ENCODE data around the gene GATAD2B.
"Not testable (repeated sequence)": the region's sequence is repeated elsewhere in the genome, so short reads cannot be mapped to it uniquely, and the experiment has no call there.

GATAD2B gene

DNA sequence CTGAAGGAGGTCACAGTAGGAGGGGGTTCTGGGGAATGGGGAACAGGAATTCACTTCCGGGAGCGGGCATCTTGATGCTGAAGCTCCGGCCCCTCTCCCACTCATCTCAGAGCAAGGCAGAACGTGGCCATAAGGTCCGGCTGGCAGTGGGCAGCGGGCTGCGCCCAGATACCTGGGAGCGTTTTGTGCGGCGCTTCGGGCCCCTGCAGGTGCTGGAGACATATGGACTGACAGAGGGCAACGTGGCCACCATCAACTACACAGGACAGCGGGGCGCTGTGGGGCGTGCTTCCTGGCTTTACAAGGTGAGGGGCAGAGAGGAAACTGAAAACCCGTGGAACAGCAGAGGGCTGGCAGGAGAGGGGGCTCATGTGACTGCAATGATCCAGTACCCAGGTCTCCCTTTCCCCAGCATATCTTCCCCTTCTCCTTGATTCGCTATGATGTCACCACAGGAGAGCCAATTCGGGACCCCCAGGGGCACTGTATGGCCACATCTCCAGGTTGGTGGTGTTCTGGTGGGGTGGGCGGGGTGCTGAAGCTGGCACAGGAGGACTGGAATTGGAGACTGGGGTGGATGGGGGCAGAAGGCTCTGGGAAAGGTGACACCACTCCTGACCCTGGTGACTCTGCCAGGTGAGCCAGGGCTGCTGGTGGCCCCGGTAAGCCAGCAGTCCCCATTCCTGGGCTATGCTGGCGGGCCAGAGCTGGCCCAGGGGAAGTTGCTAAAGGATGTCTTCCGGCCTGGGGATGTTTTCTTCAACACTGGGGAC, 144.5 kb downstream of the GATAD2B start:
- no peak for DNase-seq (ENCODE audit: low read depth in 2 of 2)

DNA sequence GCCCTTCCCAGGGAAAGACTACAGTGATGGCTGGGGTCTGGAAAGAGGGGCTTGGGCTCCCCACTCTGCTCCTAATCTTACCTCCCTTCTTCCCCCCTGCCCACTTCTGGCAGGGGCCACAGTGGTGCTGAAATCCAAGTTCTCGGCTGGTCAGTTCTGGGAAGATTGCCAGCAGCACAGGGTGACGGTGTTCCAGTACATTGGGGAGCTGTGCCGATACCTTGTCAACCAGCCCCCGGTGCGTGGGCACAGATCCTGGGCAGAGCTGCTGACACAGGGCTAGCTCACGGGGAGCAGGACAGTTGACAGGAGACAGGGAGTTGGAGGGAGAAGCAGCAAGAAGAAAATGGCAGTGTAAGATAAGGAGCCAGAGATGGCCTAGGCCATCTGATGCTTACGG, 145.1 kb downstream of the GATAD2B start:
- no peak for DNase-seq (ENCODE audit: low read depth in 2 of 2)

DNA sequence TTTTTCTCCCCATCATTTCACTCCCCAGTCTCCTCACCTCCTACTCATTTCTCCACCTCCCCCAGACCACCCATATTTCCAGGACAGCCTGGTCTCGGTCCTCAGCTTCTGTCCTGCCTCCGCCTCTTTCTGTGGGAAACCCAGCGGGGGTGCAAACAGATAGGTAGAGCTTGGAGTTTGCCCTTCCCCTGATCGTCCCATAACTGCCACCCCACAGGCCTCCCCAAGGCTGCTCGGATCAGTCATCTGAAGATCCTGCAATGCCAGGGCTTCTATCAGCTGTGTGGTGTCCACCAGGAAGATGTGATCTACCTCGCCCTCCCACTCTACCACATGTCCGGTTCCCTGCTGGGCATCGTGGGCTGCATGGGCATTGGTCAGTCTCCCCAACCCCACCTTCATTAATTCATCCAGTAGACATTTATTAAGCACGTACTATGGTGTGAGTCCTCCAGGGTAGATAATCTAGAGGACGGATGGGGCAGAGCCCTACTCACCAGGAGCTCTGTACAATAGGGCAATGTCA, 145.9 kb downstream of the GATAD2B start:
- DNase-seq (ENCODE audit: low read depth in 2 of 2), result no peak

DNA sequence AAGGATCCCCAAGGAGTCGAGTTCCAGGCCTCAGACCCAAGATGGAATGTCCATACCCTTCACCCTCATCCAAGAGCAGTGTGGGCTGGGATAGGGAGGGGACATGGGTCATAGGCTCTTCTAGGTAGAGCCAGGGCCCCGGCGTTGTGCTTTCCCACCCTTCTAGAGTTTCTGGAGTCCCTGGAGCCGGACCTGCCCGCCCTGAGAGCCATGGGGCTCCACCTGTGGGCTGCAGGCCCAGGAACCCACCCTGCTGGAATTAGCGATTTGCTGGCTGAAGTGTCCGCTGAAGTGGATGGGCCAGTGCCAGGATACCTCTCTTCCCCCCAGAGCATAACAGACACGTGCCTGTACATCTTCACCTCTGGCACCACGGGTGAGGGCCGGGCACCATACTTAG, 146.4 kb downstream of the GATAD2B start:
- DNase-seq (ENCODE audit: low read depth in 2 of 2), result no peak

DNA sequence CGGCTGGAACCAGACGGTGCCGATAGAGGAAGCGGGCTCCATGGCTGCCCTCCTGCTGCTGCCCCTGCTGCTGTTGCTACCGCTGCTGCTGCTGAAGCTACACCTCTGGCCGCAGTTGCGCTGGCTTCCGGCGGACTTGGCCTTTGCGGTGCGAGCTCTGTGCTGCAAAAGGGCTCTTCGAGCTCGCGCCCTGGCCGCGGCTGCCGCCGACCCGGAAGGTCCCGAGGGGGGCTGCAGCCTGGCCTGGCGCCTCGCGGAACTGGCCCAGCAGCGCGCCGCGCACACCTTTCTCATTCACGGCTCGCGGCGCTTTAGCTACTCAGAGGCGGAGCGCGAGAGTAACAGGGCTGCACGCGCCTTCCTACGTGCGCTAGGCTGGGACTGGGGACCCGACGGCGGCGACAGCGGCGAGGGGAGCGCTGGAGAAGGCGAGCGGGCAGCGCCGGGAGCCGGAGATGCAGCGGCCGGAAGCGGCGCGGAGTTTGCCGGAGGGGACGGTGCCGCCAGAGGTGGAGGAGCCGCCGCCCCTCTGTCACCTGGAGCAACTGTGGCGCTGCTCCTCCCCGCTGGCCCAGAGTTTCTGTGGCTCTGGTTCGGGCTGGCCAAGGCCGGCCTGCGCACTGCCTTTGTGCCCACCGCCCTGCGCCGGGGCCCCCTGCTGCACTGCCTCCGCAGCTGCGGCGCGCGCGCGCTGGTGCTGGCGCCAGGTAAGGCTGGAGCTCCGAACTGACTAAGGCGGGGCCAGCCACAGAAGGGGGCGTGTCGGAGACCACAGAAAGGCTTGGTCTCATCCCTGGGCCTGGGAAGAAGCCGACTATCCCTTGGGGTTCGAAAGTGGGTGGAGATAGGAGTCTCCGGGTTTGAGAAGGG, 147.1 kb downstream of the GATAD2B start:
- no peak for DNase-seq (ENCODE audit: low read depth in 2 of 2)

DNA sequence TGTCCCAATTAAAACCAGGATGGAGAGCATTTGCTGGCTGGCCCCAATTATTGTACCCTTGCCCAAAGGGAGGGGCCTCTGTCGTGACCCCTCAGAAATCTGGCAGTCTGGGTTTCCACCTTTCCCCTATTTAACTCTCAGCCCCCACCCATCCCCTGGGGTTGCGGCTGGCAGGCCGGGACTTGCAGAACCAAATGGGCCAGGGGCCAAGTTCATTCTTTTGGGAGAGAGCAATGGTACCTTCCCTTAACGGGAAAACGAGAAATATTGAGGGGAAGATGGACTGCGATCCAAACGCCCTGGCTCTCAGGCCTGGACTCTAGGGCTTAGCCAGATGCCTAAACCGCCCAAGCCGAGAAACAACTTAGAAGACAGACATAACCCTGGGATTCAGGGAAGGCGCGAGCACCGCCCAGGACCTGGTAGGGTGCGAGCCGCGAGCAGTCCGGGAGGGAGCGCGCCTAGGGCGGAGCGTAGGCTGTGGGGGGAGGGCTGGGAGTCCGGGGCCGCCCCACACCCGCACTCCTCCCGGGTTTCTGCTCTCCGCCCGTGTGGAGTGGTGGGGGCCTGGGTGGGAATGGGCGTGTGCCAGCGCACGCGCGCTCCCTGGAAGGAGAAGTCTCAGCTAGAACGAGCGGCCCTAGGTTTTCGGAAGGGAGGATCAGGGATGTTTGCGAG, 147.9 kb downstream of the GATAD2B start, which contains the start of gene SLC27A3:
TSS of gene SLC27A3 (plus strand) at position 628 of the 678 bp plus-strand sequence. CDS start 91 bp downstream, outside the sequence.
- DNase-seq (ENCODE audit: low read depth in 2 of 2), result peak in 1 of 2 experiments; percentile 17

DNA sequence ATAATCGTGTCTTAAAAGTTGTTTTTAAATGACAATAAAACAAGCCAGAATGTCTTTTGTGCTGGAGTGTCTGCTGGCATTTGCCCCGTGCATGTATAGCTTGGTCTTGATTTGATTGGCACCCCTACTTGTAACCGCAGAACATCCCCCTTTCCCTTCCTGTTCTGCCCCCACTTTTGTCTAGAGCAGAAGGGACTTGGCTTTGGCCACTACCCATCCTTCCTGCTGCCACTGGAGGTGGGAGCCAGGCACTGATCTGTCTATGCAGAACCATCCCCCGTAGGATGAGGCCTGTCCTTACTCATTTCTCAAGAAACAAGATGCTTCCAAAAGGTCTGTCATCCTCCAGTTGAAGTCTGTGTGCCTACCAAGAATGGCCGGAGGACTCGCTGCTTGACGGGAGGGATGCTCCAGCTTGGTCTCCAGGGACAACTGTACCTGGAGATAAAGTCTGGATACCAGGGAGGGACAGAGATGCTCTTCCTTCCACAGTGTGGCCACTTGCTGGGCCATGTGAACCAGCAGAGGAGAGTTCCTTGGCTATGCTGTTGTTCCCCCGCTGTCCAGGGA, 148.7 kb downstream of the GATAD2B start:
- DNase-seq (ENCODE audit: low read depth in 2 of 2), result no peak

DNA sequence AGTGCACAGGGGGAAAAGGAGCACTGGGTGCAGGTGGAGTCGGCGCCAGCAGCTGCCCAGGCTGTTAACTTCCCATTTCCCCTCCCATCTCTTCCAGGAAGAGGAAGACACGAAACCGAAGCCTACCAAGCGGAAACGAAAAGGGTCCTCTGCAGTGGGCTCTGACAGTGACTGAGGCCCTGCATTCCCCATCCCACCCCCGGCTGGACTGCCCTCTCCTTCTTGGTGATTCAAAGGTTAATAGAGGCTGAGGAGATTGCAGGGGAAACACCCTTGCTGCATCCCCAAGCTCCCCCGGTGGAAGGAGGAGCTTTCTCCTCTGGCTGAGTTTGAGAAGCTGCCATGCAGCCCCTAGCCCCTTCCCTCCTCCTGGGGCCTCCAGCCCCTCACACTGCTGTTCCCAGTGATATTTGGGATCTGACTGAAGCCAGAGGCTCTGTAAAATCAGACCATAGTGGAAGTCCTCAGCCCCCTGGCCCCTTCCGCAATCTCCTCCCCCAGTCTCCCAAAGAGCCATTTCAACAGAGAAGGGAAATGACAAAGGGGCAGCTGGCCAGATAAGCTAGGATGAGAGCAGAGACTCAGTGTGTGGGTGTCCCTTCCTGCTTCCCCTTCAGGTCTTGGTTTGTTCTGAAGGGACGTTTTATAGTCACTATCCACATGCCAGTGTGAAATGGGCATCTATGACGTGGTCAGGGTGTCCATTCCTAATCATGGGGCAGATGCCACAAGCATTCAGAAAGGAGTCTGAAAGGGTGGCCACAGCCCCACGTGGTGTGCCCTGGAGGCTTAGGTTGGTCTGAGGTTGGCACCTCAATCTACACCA, 149.5 kb downstream of the GATAD2B start:
- DNase-seq (ENCODE audit: low read depth in 2 of 2), result no peak

DNA sequence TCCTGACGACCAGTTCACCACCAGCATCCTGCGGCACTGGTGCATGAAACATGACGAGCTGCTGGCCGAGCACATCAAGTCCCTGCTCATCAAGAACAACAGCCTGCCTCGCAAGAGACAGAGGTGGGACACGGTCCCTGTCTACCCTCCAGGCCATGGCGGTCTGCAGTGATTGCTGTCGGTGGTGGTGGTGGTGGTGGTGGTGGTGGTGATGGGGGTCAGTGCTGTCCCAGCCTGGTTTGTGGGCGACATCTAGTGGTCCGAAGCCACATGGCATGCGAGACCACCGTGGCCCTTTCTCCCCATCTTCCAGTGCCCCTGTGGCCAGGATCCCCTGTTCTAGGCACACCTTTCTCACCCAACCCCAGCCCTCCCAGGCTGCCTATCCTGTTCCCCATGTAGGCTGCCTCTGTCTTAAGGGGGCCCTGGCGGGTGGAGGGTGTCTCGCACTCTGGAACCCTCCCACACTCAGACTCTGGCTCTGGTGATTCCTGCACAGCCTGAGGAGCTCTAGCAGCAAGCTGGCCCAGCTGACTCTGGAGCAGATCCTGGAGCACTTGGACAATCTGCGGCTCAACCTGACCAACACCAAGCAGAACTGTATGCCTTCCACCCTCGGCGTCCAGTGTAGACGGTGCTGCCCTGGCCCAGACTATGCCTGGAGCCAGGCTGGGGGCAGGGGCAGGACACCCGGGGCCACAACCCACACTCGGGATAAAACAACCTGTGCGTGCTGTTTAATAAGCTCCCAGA, 150.8 kb downstream of the GATAD2B start:
- DNase-seq (ENCODE audit: low read depth in 2 of 2), result no peak

DNA sequence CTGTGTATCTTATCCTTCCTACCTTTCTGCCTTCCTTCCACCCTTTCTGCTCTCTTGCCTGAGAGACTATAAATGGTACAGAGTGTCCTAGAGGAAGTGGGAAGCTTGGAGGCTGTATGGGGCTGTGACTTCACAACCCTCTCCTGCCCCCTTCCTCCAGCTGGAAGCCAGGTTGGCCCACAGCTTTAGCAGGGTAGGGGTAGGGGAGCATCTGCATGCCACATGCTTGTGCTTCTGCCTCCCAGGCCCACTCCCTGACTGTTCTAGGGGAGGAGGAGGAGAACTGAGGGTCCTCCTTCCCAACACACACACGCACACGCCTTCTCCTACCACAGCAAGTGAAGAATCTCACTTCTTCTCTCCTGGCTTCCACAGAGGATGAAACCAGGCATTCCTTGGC, 151.5 kb downstream of the GATAD2B start:
- no peak for DNase-seq (ENCODE audit: low read depth in 2 of 2)

DNA sequence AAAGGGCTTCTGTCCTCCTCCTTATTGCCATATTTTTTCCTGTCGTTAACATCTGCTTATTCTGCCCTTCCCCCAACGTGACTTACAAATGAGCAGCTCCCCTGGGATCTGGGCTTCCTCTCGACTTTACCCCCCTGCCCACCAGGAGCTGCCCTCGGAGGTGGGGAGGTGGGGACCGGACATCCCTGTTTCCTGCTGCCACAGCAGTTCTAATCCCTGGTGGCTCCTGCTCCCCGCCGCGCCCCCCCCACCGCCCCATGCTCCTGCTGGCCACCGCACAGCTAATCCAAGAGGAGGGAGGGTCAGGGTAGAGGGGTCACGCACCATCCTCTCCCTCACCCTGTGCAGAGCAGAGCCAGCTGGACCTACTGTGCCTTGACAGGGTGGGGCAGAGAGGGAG, 152.0 kb downstream of the GATAD2B start:
- no peak for DNase-seq (ENCODE audit: low read depth in 2 of 2)

DNA sequence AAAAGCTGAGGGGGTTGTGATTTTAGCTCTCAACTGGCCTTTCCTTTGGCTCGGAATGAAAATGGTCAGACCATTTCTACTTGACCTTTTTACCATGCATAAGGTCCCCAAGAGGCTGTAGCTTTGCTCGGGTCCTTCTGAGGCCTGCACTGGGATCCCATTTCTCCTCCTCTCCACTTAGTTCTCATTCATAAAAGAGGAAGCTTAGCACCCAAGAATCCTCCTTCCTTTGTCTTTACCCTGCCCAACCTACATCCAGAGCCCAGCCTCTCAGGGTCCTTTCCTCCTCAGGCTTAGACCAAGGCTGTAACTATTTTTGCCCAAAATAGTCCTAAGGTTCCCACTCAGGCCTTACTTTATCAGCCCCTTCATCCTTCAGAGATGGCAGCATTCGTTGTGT, 153.6 kb downstream of the GATAD2B start:
- no peak for DNase-seq (ENCODE audit: low read depth in 2 of 2)

DNA sequence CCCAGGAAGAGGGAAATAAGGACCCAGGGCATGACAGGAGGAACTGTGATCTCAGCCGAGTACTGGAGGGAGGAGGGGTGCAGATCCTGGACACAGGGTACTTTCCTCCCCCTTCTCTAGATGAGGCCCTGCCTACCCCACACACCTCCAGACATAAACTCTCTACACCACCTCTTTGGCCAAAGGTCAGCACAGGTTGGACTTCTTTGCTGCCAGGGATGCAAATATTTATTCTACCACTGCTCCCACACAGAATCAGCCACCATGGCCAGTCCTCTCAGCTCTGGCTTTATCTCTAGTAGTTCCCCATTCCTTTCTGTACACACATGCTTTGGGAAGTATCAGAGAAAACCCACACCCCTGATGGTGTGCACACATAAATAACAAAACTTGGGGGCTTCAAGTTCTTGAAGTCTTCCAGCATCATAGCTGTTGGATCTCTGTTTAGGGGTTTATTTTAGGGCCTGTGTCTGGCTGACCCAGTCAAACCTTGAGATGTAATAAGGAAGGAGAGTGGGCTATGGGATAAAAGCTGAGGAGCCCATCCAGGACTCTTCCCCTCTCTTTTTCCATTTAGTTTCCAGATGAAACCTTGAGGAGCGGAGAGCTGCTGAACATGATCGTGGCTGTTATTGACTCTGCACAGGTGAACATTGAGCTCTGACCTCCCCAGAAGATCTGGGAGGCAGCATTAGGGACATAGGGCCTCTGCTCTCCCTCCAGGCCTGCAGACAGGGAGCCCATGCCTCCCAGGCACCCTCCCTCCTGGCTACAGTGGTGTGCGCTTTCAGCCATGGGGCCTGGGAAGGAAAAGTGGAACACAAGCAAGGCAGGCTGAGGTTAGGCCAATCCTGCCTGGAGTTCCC, 154.2 kb downstream of the GATAD2B start:
- no peak for DNase-seq (ENCODE audit: low read depth in 2 of 2)

DNA sequence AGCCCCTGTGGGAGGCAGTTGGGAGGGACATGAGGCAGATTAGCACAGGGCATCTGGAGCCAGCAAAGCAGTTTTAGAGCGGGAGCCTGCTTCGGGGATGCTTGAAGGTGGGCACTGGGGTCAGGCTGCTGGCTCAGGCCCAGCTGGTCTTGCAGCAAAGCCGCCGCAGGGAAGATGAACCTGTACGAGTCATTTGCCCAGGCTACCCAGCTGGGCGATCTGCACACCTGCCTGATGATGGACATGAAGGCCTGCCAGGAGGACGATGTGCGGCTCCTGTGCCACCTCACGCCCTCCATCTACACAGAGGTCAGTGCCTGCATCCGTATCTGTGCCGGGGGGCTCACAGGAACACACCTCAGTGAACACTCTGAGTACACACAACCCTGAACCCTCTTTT, 155.3 kb downstream of the GATAD2B start:
- no peak for DNase-seq (ENCODE audit: low read depth in 2 of 2)

DNA sequence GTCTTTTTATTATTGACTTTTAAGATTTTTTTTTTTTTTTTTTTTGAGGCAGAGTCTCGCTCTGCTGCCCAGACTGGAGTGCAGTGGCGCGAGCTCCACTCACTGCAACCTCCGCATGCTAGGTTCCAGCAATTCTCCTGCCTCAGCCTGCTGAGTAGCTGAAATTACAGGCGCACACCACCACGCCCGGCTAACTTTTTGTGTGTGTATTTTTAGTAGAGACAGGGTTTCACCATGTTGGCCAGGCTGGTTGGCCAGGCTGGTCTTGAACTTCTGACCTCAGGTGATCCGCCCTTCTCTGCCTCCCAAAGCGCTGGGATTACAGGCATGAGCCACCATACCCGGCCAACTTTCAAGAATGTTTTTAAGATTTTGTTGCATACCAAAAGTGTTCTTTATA, 156.1 kb downstream of the GATAD2B start:
- not testable (repeated sequence) for DNase-seq (ENCODE audit: low read depth in 2 of 2)

DNA sequence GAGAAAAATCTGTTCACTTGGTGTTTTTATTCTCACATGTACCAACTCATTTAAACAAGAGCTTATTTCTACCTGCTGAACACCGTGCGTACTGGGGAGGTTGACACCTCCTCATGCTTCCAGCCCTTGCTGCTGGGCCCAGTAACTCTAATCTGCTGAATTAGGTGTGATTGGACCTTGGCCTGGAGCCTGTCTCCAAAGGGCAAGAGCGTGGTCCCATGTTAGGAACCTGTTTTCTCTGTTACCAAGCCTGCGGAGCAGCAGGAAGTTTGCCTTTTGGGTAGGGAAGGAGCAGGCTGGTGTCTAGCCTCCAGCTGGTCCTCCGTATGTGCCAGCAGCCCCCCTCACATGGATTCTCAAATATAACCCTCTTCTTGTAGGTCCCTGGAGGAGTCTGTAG, 158.5 kb downstream of the GATAD2B start:
- no peak for DNase-seq (ENCODE audit: low read depth in 2 of 2)

DNA sequence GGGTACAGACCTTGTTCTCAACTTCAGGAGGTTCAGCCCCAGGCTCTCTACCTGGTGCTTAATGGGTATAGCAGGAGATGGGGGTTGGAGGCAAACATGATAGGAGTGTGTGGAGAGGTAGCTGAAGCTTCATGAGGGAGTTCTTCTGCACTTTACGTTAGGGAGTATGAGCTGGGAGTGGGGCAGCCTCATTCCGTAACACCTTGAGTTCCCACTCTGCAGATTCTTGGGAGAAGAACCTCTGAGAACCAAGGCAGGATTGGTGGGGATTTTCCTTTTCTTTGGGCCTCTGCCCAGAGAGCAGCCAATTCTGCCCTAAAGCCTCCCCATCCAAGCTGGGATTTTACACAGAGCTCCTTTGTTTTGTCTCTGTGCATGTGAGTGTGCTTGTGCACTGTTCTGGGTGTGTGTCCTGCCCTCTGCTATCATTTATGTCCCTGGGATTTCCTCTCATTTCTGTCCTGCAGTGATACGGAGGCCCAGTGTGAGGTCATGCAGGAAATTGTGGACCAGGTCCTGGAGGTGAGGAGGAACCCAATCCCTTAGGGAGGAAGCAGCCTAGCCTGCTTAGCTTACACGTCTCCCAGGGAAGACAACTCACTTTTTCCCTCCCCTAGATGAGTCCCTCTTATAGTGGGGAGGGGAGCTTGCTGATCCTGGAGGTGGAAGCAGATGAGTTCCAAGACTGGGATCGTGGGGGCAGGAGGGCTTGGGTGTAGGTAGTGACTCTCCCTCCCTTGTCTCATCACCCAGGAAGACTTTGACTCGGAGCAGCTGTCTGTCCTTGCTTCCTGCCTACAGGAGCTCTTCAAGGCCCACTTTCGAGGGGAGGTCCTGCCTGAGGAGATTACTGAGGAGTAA, 159.2 kb downstream of the GATAD2B start:
- DNase-seq (ENCODE audit: low read depth in 2 of 2), result no peak

DNA sequence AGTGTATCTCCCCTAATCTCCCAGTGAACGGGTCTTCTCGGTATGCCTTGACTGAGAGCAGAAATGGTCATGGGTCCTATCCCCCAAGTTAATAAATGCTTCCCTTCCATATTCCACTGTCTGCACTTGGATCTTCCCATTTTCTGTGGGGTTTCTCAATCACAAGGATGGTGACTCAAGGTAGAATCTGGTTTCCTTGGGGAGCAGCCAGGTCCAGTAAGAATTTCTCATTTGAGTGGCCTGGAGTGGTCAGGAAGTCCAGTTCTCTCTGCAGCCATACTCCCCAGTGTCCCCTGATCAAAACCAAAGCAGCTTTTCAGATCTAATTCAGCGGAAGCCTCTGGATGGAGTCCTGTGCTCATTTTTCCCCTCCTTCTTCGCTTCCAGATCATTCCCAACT, 162.3 kb downstream of the GATAD2B start:
- no peak for DNase-seq (ENCODE audit: low read depth in 2 of 2)

All from fibroblast of skin of left biceps (primary cell).